Endothelial cell of umbilical vein (primary cell): Measurements from ENCODE around the gene RBM4.

ENCODE experiments used
- CTCF ChIP-seq, 2 donors: IDR thresholded peaks; 1 replicate in 1 of 2; 2 replicates in 1 of 2; pipeline ENCODE4 v1.5.1; 2011; ENCODE audit warnings: low read length in 2 of 2, mild to moderate bottlenecking in 2 of 2, moderate library complexity in 2 of 2, control low read depth in 1 of 2, inconsistent platforms in 1 of 2, low read depth in 1 of 2; ENCODE audit not compliant: insufficient read depth in 1 of 2; ENCODE audit errors: extremely low read depth in 1 of 2
- FOS ChIP-seq: IDR thresholded peaks from 2 replicates; pipeline ENCODE4 v1.6.1; 2011; ENCODE audit warnings: mild to moderate bottlenecking, low read length, moderate library complexity, borderline replicate concordance; ENCODE audit not compliant: insufficient read depth
- GATA2 ChIP-seq: IDR thresholded peaks from 2 replicates; pipeline ENCODE4 v1.7.0; 2011; ENCODE audit warnings: low read depth, mild to moderate bottlenecking, moderate library complexity, mixed read lengths, low read length; ENCODE audit not compliant: insufficient read length, insufficient read depth
- MAX ChIP-seq: IDR thresholded peaks from 2 replicates; pipeline ENCODE4 v1.6.1; 2011; ENCODE audit not compliant: insufficient read depth, insufficient read length
- MYC ChIP-seq: IDR thresholded peaks from one replicate; pipeline ENCODE4 v1.6.1; 2011; ENCODE audit warnings: mild to moderate bottlenecking, low read depth, low read length
- POLR2A ChIP-seq: IDR thresholded peaks from 2 replicates; pipeline ENCODE4 v1.6.1; 2012; ENCODE audit warnings: low read depth, mild to moderate bottlenecking, control low read depth, low read length
- POLR2AphosphoS5 ChIP-seq: IDR thresholded peaks from 2 replicates; pipeline ENCODE4 v1.6.1; 2012; ENCODE audit warnings: low read depth, mild to moderate bottlenecking, control low read depth, low read length, moderate library complexity; ENCODE audit not compliant: insufficient read depth

GRCh38 chr11:66591175-66591574, 47.3 kb upstream of the RBM4 start:
- TF ChIP-seq CTCF (IDR thresholded peaks at IDR 0.05; ENCODE audit: extremely low read depth in 1 of 2, insufficient read depth in 1 of 2, low read depth in 1 of 2, low read length in 2 of 2) (no peak), POLR2A (no peak), MYC (no peak), POLR2AphosphoS5 (no peak), GATA2 (no peak), FOS (no peak), MAX (no peak)
